ENCODE data around the gene ETHE1.

The ETHE1 gene

GRCh38 chr19:43463381-43464133 lies 63.4 kb downstream of the ETHE1 start:
- DNase-seq: peak; percentile 81

DNA sequence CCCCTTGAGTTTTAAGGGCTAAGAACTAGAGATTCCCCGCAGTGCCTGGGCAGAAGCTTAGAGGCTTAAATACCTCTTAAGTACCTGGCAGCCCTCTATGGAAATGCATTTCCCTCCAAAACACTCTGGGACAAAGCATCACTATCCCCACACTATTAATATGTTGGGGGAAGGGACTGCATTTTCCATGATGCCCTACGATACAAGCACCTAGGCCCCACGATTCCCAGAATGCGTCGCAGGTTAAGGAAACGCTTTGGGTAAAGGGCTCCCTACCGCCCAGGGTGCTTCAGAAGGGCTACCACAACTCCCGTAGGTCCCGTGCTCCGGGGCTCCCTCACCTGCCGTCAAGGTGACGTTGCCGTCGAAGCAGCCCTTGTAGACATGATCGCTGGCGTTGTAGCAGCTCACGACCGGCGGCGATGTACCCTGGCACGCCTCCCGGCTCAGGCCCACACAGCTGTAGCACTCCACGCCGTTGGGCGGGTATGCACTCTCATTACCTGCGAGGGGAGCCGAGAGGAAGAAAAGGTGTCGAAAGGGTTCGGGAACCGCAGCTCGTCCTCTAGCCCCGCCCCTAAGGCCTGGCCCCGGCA lies 64.1 kb downstream of the ETHE1 start:
- DNase-seq: no peak

DNA sequence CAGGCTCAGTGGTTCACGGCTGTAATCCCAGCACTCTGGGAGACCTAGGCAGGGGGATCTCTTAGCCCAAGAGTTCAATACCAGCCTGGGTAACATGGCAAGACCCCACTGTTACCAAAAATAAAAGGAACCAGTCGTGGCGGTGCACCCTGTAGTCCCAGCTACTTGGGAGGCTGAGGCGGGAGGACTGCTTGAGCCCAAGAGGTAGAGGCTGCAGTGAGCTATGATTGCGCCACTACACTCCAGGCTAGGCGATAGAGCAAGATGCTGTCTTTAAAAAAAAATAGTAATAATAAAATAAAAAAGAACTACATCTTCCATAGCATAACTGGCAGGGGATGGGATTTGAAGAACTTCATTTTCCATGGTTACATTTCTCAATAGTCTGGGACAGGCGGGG lies 64.6 kb downstream of the ETHE1 start:
- no peak for DNase-seq

- DNase-seq: no peak
These were observed 65.7 kb downstream of the ETHE1 start for GRCh38 chr19:43461303-43461702.

DNA sequence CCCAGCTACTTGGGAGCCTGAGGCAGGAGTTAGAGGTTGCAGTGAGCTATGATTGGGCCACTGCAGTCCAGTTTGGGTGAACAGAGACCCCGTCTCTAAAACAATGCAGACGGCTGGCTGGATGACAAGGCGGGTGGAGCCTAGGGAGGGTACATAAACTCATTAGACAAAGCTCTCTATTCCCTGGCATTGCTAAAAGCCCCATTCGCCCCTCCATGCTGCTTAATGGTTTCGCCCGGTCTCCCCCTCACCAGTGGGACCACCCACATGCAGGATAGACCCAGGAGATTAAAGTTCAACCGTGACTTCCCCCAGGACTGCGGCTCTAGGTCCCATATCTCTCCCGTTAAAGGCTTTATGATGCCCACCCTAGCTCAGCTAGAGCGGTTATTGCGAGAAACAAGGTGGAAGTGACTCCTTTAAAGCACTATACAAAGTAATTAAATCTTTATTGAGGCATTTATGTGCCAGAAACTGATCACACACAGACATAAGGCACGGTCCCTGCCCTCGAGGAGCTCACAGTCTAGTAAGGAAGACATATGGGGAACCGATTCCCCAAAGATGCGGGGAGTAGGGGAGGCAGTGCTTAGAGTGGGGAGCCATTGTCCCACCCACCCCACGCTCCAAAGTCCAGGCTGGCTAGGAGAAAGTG lies 66.5 kb downstream of the ETHE1 start:
- no peak for DNase-seq

DNA sequence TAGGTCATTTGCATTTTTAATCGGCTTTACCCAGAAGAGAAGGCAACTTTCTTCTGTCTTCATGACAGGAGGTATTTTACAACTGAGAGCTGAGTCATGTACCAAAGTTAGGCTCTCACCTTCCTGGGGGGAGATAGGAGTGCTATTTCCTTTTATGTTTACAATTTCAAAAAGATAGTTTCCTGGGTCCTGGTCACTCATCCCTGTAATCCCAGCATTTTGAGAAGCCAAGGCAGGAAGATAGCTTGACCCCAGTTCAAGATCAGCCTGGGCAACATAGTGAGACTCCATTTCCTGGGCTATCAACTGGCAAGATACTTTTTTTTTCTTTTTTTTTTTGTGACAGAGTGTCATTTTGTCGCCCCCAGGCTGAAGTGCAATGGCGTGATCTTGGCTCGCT lies 69.2 kb downstream of the ETHE1 start:
- DNase-seq: no peak
